B cell (primary cell): ENCODE data around the gene PLD5.

Experiments used
- CTCF ChIP-seq: fragments of 200-600 bp; IDR thresholded peaks from one replicate; pipeline ENCODE4 v1.8.0; 2022; ENCODE audit warnings: antibody characterized with exemption, mild to moderate bottlenecking
- EZH2 ChIP-seq: IDR thresholded peaks from 2 replicates; pipeline ENCODE4 v1.6.1; 2012; ENCODE audit warnings: borderline replicate concordance, low read depth, mild to moderate bottlenecking, moderate library complexity, low read length; ENCODE audit not compliant: insufficient read depth, poor library complexity, severe bottlenecking

GRCh38 chr1:242523719-242524570 lies 552 bp downstream of the PLD5 start:
- TF ChIP-seq CTCF (no peak), EZH2 (no peak)
